H9 (cell line): ENCODE data around the gene EIF4E2. TPM values are rescaled to one million over a fixed set of nuclear protein-coding genes. Genes with fewer than 3 reads are reported as not detected.

ENCODE experiments used
- DNase-seq: peaks from one replicate; pipeline ENCODE4 v3.0.0-alpha.2; 2017
- H2AFZ ChIP-seq: one replicate; pipeline ENCODE4 v1.6.1; 2013; ENCODE audit warnings: mild to moderate bottlenecking, low read length, control low read depth, moderate library complexity
- H2AK5ac ChIP-seq: 2 replicates; pipeline ENCODE4 v1.6.1; 2013; ENCODE audit warnings: low read length, control low read depth, mixed read lengths; ENCODE audit not compliant: insufficient read length
- H2BK120ac ChIP-seq: one replicate; pipeline ENCODE4 v1.6.1; 2013; ENCODE audit warnings: low read depth, mild to moderate bottlenecking, low read length, control low read depth, inconsistent platforms; ENCODE audit not compliant: poor library complexity, severe bottlenecking
- H2BK12ac ChIP-seq: 2 replicates; pipeline ENCODE4 v1.6.1; 2013; ENCODE audit warnings: low read length, control low read depth, mixed read lengths, low read depth; ENCODE audit not compliant: insufficient read length
- H2BK15ac ChIP-seq: 2 replicates; pipeline ENCODE4 v1.6.1; 2013; ENCODE audit warnings: low read depth, low read length, control low read depth
- H2BK20ac ChIP-seq: one replicate; pipeline ENCODE4 v1.6.1; 2013; ENCODE audit warnings: low read depth, mild to moderate bottlenecking, low read length, control low read depth, inconsistent platforms; ENCODE audit not compliant: poor library complexity, severe bottlenecking
- H2BK5ac ChIP-seq: 2 replicates; pipeline ENCODE4 v1.6.1; 2013; ENCODE audit warnings: low read length, control low read depth, mixed read lengths; ENCODE audit not compliant: insufficient read length
- H3K14ac ChIP-seq: 2 replicates; pipeline ENCODE4 v1.6.1; 2013; ENCODE audit warnings: low read length, control low read depth; ENCODE audit not compliant: insufficient read depth
- H3K18ac ChIP-seq: 2 replicates; pipeline ENCODE4 v1.6.1; 2013; ENCODE audit warnings: low read depth, mild to moderate bottlenecking, mixed read lengths, low read length, control low read depth; ENCODE audit not compliant: insufficient read length
- H3K23ac ChIP-seq: 2 replicates; pipeline ENCODE4 v1.6.1; 2013; ENCODE audit warnings: low read length, control low read depth, mixed read lengths, low read depth; ENCODE audit not compliant: insufficient read length
- H3K23me2 ChIP-seq: 2 replicates; pipeline ENCODE4 v1.6.1; 2013; ENCODE audit warnings: low read depth, mild to moderate bottlenecking, mixed read lengths, low read length, control low read depth; ENCODE audit not compliant: insufficient read length, poor library complexity, severe bottlenecking
- H3K27ac ChIP-seq: 2 replicates; pipeline ENCODE4 v1.5.1; 2013; ENCODE audit warnings: low read length, control low read depth, mixed read lengths, low read depth; ENCODE audit not compliant: insufficient read length
- H3K27me3 ChIP-seq: 2 replicates; pipeline ENCODE4 v1.6.1; 2013; ENCODE audit warnings: low read length, control low read depth, inconsistent platforms; ENCODE audit not compliant: insufficient read depth
- H3K4ac ChIP-seq: 2 replicates; pipeline ENCODE4 v1.6.1; 2013; ENCODE audit warnings: low read depth, mild to moderate bottlenecking, control low read depth, inconsistent platforms, low read length, moderate library complexity
- H3K4me1 ChIP-seq: 2 replicates; pipeline ENCODE4 v1.6.1; 2013; ENCODE audit warnings: low read length, control low read depth, inconsistent platforms; ENCODE audit not compliant: insufficient read depth
- H3K4me2 ChIP-seq: 2 replicates; pipeline ENCODE4 v1.6.1; 2013; ENCODE audit warnings: low read length, control low read depth, mixed read lengths; ENCODE audit not compliant: insufficient read length, insufficient read depth
- H3K56ac ChIP-seq: 2 replicates; pipeline ENCODE4 v1.6.1; 2013; ENCODE audit warnings: low read depth, mild to moderate bottlenecking, mixed read lengths, low read length, control low read depth; ENCODE audit not compliant: insufficient read length
- H3K79me1 ChIP-seq: 2 replicates; pipeline ENCODE4 v1.6.1; 2013; ENCODE audit warnings: low read depth, mild to moderate bottlenecking, moderate library complexity, low read length, control low read depth, inconsistent platforms; ENCODE audit not compliant: insufficient read depth, poor library complexity, severe bottlenecking
- H3K79me2 ChIP-seq: 2 replicates; pipeline ENCODE4 v1.6.1; 2013; ENCODE audit warnings: low read length, control low read depth, inconsistent platforms; ENCODE audit not compliant: insufficient read depth
- H3K9ac ChIP-seq: 2 replicates; pipeline ENCODE4 v1.6.1; 2013; ENCODE audit warnings: low read length, control low read depth, mixed read lengths; ENCODE audit not compliant: insufficient read length; ENCODE audit errors: extremely low read depth
- H3K9me3 ChIP-seq: one replicate; pipeline ENCODE4 v1.6.1; 2013; ENCODE audit warnings: low read depth, low read length, inconsistent platforms; ENCODE audit not compliant: control insufficient read depth
- H3T11ph ChIP-seq: one replicate; pipeline ENCODE4 v1.6.1; 2013; ENCODE audit warnings: mild to moderate bottlenecking, low read length, control low read depth, inconsistent platforms
- H4K20me1 ChIP-seq: one replicate; pipeline ENCODE4 v1.6.1; 2013; ENCODE audit not compliant: control insufficient read depth, insufficient read length, insufficient read depth
- H4K5ac ChIP-seq: 2 replicates; pipeline ENCODE4 v1.6.1; 2013; ENCODE audit warnings: low read depth, mild to moderate bottlenecking, mixed read lengths, low read length, control low read depth; ENCODE audit not compliant: insufficient read length
- H4K8ac ChIP-seq: replicated peaks from 2 replicates; pipeline ENCODE4 v1.6.1; 2013; ENCODE audit warnings: low read length, control low read depth, mixed read lengths, low read depth; ENCODE audit not compliant: insufficient read length
- H4K91ac ChIP-seq: 2 replicates; pipeline ENCODE4 v1.6.1; 2013; ENCODE audit warnings: low read depth, mild to moderate bottlenecking, moderate library complexity, mixed read lengths, low read length, control low read depth; ENCODE audit not compliant: insufficient read length
- H3K27ac Mint-ChIP-seq, 3 experiments: 2 replicates in 2 of 3; 3 replicates in 1 of 3; pipeline ENCODE4 v1.8.0; 2020 to 2021; ENCODE audit warnings: mixed read lengths in 3 of 3, mild to moderate bottlenecking in 1 of 3, moderate library complexity in 1 of 3
- H3K27me3 Mint-ChIP-seq: 2 replicates; pipeline ENCODE4 v1.8.0; 2021; ENCODE audit warnings: low read depth, mild to moderate bottlenecking, moderate library complexity, mixed read lengths
- H3K36me3 Mint-ChIP-seq, 3 experiments: 2 replicates in 2 of 3; 3 replicates in 1 of 3; pipeline ENCODE4 v1.8.0; 2020 to 2021; ENCODE audit warnings: low read depth in 3 of 3, mixed read lengths in 3 of 3; ENCODE audit not compliant: insufficient read depth in 1 of 3
- H3K4me1 Mint-ChIP-seq, 2 experiments: 2 replicates each; pipeline ENCODE4 v1.8.0; 2020; ENCODE audit warnings: mixed read lengths in 2 of 2
- H3K4me3 Mint-ChIP-seq, 2 experiments: 2 replicates in 1 of 2; 3 replicates in 1 of 2; pipeline ENCODE4 v1.8.0; 2020 to 2021; ENCODE audit warnings: mild to moderate bottlenecking in 2 of 2, mixed read lengths in 2 of 2, moderate library complexity in 1 of 2
- H3K9me3 Mint-ChIP-seq, 2 experiments: 2 replicates in 1 of 2; 3 replicates in 1 of 2; pipeline ENCODE4 v1.8.0; 2020; ENCODE audit warnings: mild to moderate bottlenecking in 2 of 2, mixed read lengths in 2 of 2, moderate library complexity in 1 of 2
- WGBS: extraction: QIAGEN DNeasy Blood & Tissue Kit; methylation state at CpG from one replicate; pipeline ENCODE4 v1.1.7; 2013; ENCODE audit warnings: missing lambda C conversion rate, low lambda C conversion rate, mixed read lengths; ENCODE audit not compliant: insufficient read length; ENCODE audit errors: extremely low coverage; 5-methylcytosine and 5-hydroxymethylcytosine counted together
- total RNA-seq: library from RNA; stranded (reverse); gene quantifications from 2 replicates; pipeline ENCODE4 v1.2.1, GENCODE V29; 2021
- TF ChIP-seq, protein P1 (sequence below): fragments of 200-600 bp; sonication (generic); conservative IDR thresholded peaks from 3 replicates; pipeline ENCODE4 v1.8.0; 2021; ENCODE audit warnings: antibody characterized with exemption, mild to moderate bottlenecking

The EIF4E2 gene
- total RNA-seq, 1 experiment from 2014 or later = 109 TPM

DNA sequence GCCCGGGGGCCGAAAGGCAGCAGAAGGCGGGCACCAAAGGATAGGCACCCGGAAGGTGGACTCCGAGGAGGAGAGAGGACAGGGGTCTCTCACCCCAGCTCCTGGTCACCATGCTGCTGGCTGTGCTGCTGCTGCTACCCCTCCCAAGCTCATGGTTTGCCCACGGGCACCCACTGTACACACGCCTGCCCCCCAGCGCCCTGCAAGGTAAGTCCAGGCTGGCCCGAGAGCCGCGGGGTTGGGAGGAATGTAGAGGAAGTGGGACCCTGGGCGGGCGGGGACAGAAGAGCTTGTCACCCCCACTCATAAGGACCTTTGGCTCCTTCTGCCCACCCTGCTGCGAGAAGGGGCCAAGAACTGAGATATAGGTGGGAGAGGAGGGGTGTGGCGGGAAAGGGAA lies 30.0 kb upstream of the EIF4E2 start:
- Histone ChIP-seq H2AFZ (no peak overlapping the region), H4K5ac (no peak overlapping the region), H3K14ac (no peak overlapping the region), H3K56ac (no peak overlapping the region), H2BK15ac (no peak overlapping the region), H2BK20ac (no peak overlapping the region), H3K23ac (no peak overlapping the region), H3K4ac (no peak overlapping the region), H4K91ac (no peak overlapping the region), H3K9me3 (no peaks in the 10 kb centered on the region), H3K4me1 (no peaks in the 10 kb centered on the region), H2BK5ac (no peak overlapping the region), H2BK120ac (no peak overlapping the region), H2BK12ac (no peak overlapping the region), H3K27me3 (peaks cover 15% of the 10 kb centered on the region), H3K9ac (no peak overlapping the region), H3K79me2 (no peaks in the 10 kb centered on the region), H3K23me2 (peaks cover 14% of the 10 kb centered on the region), H3K4me2 (no peak overlapping the region), H3K18ac (no peak overlapping the region), H4K20me1 (no peaks in the 10 kb centered on the region), H3T11ph (no peak overlapping the region), H2AK5ac (no peak overlapping the region), H3K79me1 (no peaks in the 10 kb centered on the region), H4K8ac (no peak overlapping the region), H3K27ac (no peak overlapping the region)
- Mint-ChIP-seq H3K4me3 (no peak overlapping the region), H3K27ac (no peak overlapping the region), H3K4me1 (peaks cover 12 to 33% of the 10 kb centered on the region in 2 experiments), H3K27me3 (peaks cover 59% of the 10 kb centered on the region), H3K9me3 (no peaks in the 10 kb centered on the region; a peak in 1 of 5 replicates), H3K36me3 (peaks cover 0 to 1% (median 0%) of the 10 kb centered on the region in 3 experiments; a peak in 1 of 7 replicates)
- TF ChIP-seq, protein P1, sequence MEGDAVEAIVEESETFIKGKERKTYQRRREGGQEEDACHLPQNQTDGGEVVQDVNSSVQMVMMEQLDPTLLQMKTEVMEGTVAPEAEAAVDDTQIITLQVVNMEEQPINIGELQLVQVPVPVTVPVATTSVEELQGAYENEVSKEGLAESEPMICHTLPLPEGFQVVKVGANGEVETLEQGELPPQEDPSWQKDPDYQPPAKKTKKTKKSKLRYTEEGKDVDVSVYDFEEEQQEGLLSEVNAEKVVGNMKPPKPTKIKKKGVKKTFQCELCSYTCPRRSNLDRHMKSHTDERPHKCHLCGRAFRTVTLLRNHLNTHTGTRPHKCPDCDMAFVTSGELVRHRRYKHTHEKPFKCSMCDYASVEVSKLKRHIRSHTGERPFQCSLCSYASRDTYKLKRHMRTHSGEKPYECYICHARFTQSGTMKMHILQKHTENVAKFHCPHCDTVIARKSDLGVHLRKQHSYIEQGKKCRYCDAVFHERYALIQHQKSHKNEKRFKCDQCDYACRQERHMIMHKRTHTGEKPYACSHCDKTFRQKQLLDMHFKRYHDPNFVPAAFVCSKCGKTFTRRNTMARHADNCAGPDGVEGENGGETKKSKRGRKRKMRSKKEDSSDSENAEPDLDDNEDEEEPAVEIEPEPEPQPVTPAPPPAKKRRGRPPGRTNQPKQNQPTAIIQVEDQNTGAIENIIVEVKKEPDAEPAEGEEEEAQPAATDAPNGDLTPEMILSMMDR = no peak
- no peak for DNase-seq
- WGBS = no CpG with 5 or more reads among the region's 15 CpGs
